ENCODE results near the gene SIM2.

DNA sequence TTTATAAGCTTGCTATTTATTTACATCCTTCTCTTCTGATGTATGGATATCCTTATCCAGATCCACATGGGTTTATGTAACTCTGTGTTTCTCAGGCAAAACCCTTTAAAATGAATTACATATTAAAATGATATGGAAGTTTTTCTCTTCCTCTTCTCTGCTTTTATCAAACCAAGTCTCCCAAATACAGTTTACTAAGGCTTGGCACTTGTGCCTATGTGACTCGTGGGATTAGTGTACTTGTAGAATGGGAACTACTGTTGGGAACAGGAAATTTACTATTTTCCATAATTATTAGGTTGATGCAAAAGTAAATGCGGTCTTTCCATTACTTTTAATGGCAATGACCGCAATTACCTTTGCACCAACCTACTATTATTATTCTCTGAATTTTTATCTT lies 14.8 kb downstream of the SIM2 start:
- TF ChIP-seq POLR2A (IDR thresholded peaks at IDR 0.05) (no peak), EP300 (IDR thresholded peaks at IDR 0.05) (no peak)
- TF ChIP-seq, protein P1, sequence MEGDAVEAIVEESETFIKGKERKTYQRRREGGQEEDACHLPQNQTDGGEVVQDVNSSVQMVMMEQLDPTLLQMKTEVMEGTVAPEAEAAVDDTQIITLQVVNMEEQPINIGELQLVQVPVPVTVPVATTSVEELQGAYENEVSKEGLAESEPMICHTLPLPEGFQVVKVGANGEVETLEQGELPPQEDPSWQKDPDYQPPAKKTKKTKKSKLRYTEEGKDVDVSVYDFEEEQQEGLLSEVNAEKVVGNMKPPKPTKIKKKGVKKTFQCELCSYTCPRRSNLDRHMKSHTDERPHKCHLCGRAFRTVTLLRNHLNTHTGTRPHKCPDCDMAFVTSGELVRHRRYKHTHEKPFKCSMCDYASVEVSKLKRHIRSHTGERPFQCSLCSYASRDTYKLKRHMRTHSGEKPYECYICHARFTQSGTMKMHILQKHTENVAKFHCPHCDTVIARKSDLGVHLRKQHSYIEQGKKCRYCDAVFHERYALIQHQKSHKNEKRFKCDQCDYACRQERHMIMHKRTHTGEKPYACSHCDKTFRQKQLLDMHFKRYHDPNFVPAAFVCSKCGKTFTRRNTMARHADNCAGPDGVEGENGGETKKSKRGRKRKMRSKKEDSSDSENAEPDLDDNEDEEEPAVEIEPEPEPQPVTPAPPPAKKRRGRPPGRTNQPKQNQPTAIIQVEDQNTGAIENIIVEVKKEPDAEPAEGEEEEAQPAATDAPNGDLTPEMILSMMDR (IDR thresholded peaks at IDR 0.05), result no peak
